Dendritic cell treated with granulocyte-macrophage colony-stimulating factor and Interleukin-4, amounts not matched to agents 40 ng/mL and 50 ng/mL, for 4 days (primary cell): ENCODE measurements around the gene LRCOL1.
A peak's percentile ranks its signal among the peaks of the same experiment; 100 is the strongest.
"Not testable (repeated sequence)": the region's sequence is repeated elsewhere in the genome, so short reads cannot be mapped to it uniquely, and the experiment has no call there.

ENCODE experiments used
- H3K27ac Mint-ChIP-seq: one replicate; pipeline ENCODE4 v1.8.0; 2022; ENCODE audit warnings: mild to moderate bottlenecking, mixed read lengths
- H3K27me3 Mint-ChIP-seq: one replicate; pipeline ENCODE4 v1.8.0; 2022; ENCODE audit warnings: mild to moderate bottlenecking, mixed read lengths
- H3K36me3 Mint-ChIP-seq: one replicate; pipeline ENCODE4 v1.8.0; 2022; ENCODE audit warnings: low read depth, mixed read lengths
- H3K4me1 Mint-ChIP-seq: one replicate; pipeline ENCODE4 v1.8.0; 2022; ENCODE audit warnings: low read depth, mixed read lengths
- H3K4me3 Mint-ChIP-seq: one replicate; pipeline ENCODE4 v1.8.0; 2022; ENCODE audit warnings: mild to moderate bottlenecking, moderate library complexity, mixed read lengths
- H3K9me3 Mint-ChIP-seq: one replicate; pipeline ENCODE4 v1.8.0; 2022; ENCODE audit warnings: mixed read lengths
- intact Hi-C: fragments of 100-400 bp; cut with micrococcal nuclease; formaldehyde crosslinking; loops from one replicate; pipeline ENCODE4 v1.15.0; 2022

The LRCOL1 gene

DNA sequence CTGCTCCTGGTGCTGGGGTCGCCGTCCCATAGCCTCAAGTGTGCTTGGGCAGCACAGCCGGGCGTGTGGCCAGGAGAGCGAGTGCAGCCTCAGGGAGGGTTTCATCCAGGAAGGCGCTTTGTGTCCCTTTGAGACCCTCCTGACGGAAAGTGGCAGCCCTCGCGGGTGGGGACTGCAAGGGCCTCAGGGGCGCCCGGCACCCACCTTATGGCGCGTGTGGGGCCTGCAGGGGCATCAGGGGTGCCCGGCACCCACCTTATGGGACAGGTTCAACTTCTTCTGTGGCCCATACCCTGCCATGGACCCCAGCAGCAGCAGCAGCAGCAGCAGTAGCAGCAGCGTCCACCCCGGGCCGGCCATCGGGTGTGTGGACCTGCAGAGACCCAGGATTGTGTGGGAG lies 4.5 kb downstream of the LRCOL1 start:
- intact Hi-C loops = no loop called here
- Mint-ChIP-seq H3K4me3 (no peak overlapping the region), H3K36me3 (no peaks in the 10 kb centered on the region), H3K27ac (no peak overlapping the region), H3K4me1 (peaks cover 12% of the 10 kb centered on the region), H3K27me3 (peaks cover 93% of the 10 kb centered on the region), H3K9me3 (no peaks in the 10 kb centered on the region)

DNA sequence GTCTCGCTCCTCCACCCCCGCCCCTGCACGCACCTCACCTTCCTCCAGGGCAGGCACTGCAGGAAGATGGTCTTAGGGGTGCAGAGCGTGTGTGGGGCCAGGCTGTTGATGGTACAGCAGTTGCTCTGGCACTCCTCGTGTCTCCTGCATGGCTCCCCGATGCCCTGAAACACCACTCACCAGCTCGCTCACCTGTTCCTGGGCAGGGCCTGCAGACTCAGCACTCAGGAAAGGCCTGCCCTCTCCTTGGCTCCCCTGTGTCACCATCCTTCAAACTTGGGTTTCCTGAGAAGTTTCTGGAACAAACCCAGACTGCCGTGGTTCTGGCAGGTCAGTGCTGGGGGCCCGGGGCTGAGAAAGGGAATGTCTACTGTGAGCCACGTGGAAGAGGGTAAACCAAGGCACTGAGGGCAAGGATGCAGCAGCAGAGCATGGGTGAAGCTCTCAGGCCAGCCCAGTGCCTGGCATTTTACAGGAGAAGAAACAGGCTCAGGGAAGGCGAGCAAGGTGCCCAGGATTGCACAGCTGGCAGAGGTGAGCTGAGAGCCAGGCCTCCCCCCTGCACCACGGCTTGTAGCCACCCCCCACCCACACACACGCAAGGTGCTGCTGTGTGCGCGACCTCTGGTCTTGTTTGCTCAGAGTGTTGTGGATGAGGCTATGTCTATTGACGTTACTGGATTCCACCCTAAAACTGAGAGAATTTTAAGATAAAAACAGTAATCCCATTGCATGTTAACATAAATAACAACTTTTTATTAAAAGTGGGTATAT lies 5.5 kb downstream of the LRCOL1 start:
- intact Hi-C loops = no loop called here
- Mint-ChIP-seq H3K4me3 (no peak overlapping the region), H3K4me1 (peaks cover 11% of the 10 kb centered on the region), H3K36me3 (no peaks in the 10 kb centered on the region), H3K27ac (no peak overlapping the region), H3K27me3 (peaks cover 93% of the 10 kb centered on the region), H3K9me3 (no peaks in the 10 kb centered on the region)

DNA sequence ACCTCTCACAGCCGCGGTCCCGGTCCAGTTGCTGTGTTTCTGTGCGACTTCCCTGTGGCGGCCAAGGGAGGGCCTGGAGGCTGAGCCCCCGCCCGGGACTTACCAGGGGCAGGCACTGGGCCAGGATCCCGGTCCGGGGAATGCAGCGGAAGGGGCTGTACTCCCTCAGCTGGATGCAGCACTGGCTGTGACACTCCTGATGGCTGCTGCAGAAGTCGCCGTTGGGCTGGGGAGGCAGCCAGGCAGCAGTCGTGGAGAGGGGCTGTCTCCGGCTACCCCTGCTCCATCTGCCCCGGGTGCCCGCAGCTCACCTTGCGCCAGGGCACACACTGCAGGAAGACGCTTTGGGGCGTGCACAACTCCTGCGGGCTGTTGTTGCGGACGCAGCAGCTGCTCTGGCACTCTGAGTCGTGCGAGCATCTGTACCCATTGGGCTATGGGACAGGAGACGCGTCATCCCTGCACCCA lies 6.2 kb downstream of the LRCOL1 start:
- Mint-ChIP-seq H3K27ac (no peak overlapping the region), H3K4me1 (peaks cover 11% of the 10 kb centered on the region), H3K27me3 (peaks cover 93% of the 10 kb centered on the region), H3K4me3 (no peak overlapping the region), H3K36me3 (no peaks in the 10 kb centered on the region), H3K9me3 (no peaks in the 10 kb centered on the region)
- intact Hi-C loops = no loop called here

DNA sequence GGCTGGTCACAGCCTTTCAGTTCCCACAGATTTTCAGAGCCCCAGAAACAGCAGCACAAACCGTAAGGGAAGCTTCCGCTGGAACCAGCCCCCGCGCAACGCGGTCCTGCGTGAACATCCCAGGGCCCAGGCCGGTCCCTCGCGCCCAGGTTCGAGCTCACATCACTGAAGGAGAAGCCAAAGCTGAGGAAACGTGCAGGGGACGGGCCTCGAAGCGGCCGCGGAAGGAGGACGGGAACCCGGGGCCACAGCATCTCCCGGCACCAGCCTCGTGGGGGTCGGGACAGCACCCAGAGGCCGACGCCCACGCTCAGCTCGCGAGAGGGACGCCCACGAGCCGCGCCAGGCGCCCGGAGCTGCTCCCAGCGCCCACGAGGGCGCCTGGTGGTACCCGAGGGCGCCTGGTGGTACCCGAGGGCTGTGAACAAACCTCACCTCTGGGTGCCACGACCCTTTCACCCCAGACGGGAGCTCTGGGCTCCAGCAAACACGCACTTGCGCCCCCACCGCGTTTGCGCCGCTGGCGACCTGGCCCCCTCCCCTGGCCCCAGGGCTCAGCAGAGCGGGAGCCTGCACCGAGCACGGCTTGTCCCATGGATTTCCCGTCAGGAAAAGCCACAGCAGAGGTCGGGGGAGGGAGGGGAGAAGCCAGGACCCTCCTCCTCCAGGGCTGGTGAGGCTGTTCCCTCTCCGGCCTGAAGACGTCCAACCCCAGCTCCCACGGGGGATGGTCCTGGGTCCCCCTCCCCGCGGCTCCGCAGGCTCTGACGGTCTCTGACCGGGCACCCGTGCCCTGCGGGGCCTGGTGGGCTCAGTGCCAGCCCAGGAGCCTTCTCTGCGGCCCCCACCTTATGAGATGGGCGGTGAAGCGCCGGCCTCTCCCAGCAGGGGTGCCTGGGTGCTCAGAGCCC lies 6.9 kb downstream of the LRCOL1 start:
- Mint-ChIP-seq H3K4me1 (peaks cover 16% of the 10 kb centered on the region), H3K27me3 (peaks cover 93% of the 10 kb centered on the region), H3K9me3 (no peaks in the 10 kb centered on the region), H3K36me3 (no peaks in the 10 kb centered on the region), H3K27ac (no peak overlapping the region), H3K4me3 (no peak overlapping the region)
- intact Hi-C loops = no loop called here

DNA sequence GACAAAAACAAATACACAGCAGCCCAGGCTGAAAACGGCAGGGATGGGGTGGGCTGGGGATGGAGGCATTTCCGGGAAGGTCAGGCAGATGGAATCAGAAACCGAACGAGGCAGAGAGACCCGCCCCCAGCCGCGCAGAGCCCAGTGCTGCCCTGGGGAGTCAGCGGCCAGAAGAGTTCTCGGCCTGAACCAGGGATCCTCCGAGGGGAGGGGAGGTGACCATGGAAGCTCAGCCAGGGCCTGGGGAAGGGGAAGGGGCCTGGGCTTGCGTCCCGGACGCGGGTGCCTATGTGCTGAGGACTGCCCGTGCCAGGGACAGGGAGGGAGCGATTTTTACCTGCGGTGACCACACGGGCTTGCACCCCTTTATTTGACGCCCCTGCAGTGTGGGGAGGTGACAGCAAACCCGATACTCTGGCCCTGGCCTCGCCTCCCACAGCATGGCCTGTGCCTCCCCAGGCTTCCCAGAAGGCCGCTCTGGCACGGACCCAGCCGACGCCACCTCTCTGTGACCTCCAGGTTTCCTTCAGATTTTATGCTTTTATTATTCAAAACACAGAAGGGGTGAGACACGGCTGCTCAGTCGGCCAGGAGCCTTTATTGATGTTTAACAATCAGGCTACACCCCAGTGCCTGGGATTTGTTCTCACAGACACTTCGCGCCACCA lies 7.7 kb downstream of the LRCOL1 start:
- Mint-ChIP-seq H3K4me1 (peaks cover 20% of the 10 kb centered on the region), H3K27me3 (peaks cover 87% of the 10 kb centered on the region), H3K27ac (no peak overlapping the region), H3K36me3 (no peaks in the 10 kb centered on the region), H3K4me3 (no peak overlapping the region), H3K9me3 (no peaks in the 10 kb centered on the region)
- intact Hi-C loops = no loop called here

DNA sequence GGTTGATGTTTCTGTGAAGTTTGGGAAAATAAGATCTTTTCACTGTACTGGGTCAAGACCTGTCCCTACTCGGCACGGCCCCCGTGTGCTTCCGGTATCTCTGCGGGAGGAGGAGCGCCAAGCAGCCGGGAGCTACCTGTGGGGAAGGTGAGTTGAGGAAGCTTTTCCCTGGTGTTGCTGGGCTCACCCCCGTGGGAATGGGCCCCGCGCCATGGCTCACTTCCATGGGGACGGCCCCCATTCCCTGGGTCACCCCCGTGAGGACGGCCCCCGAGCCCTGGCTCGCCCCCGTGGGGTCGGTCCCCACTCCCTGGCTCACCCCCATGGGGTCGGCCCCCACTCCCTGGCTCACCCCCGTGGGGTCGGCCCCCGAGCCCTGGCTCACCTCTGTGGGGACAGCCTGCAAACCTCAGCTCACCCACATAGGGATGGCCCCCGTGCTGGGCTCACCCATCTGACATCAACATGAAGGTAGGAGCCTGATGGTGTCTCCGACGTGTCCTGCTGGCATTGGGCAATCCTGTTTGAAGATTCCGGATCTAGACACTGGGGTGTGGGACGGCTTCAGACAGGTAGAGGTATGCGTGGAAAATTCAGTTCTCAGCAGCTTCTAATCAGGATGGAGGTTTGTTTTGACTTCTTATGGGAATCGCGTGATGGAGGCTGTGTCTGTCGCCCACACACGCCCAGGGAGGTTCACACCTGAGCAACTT lies 9.1 kb downstream of the LRCOL1 start:
- Mint-ChIP-seq H3K27ac (peak overlapping the region; percentile 17), H3K9me3 (no peaks in the 10 kb centered on the region), H3K27me3 (peaks cover 84% of the 10 kb centered on the region), H3K36me3 (no peaks in the 10 kb centered on the region), H3K4me1 (peaks cover 26% of the 10 kb centered on the region), H3K4me3 (peak overlapping the region; percentile 72)
- intact Hi-C loops = loop anchor here (2.0 kb wide), 1 partner anchor 13 kb away; no protein-coding TSS in a partner anchor

DNA sequence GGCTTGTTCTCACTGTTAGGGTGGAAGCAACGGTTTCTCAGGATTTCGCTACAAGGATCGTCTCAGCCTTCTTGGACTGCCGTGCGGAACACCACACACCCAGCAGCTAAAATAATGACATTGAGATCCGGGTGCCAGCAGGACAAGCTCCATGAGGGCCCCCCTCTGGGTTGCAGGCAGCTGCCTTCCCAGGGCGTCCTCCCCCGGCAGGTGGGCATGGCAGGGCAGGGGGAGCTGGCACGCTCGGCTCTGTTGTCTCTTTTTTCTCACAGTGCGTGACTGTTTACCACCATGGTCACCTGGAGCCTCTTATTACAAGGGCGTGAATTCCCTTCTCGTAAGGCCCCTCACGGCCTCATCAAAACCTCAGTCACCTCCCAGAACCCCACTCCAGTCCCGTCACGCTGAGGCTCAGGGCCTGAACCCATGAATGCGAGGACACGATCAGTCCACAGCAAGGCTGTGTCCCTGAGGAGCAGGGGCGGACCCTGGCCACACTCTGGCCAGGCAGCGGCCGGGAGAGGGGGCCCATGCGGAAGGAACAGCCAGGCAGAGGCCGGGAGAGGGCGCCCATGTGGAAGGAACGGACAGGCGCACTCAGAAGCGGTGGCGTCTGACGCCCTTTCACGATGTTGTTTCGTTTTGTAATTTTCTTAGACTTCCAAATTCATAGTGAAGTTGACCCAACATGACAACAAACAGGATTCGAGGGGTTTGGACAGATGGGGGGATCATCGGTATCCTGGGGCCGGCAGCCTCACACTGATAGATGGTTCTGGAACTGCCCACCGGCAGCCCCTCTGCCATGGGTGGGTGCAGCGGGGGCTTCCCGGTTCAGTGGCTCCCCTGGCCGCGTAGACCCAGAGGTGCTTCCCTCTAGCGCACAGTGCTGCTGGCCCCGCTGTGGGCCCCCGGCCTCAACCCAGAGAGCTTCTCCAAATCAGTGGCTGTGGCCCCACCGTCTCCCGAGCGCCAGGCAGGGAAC lies 10.0 kb downstream of the LRCOL1 start:
- no peaks in the 10 kb centered on the region for H3K9me3 Mint-ChIP-seq
- H3K4me1 Mint-ChIP-seq = peaks cover 26% of the 10 kb centered on the region
- H3K27me3 Mint-ChIP-seq = peaks cover 85% of the 10 kb centered on the region
- intact Hi-C loops = loop anchor here (2.0 kb wide), 1 partner anchor 14 kb away; no protein-coding TSS in a partner anchor
- peak overlapping the region; percentile 72 for H3K4me3 Mint-ChIP-seq
- no peaks in the 10 kb centered on the region for H3K36me3 Mint-ChIP-seq
- H3K27ac Mint-ChIP-seq = peak overlapping the region; percentile 17

DNA sequence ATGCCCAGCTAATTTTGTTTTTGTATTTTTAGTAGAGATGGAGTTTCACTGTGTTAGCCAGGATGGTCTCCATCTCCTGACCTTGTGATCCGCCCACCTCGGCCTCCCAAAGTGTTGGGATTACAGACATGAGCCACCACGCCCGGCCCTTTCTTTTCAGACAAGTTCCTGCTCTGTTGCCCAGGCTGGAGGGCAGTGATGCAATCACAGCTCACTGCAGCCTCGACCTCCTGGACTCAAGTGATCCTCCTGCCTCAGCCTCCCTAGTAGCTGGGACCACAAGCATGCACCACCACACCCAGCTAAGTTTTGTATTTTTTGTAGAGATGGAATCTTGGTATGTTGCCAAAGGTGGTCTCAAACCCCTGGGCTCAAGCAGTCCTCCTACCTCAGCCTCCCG lies 10.9 kb downstream of the LRCOL1 start:
- H3K4me1 Mint-ChIP-seq = peaks cover 26% of the 10 kb centered on the region
- H3K4me3 Mint-ChIP-seq, H3K9me3 Mint-ChIP-seq, H3K36me3 Mint-ChIP-seq, intact Hi-C loops, H3K27ac Mint-ChIP-seq: not testable (repeated sequence)
- peaks cover 79% of the 10 kb centered on the region for H3K27me3 Mint-ChIP-seq

DNA sequence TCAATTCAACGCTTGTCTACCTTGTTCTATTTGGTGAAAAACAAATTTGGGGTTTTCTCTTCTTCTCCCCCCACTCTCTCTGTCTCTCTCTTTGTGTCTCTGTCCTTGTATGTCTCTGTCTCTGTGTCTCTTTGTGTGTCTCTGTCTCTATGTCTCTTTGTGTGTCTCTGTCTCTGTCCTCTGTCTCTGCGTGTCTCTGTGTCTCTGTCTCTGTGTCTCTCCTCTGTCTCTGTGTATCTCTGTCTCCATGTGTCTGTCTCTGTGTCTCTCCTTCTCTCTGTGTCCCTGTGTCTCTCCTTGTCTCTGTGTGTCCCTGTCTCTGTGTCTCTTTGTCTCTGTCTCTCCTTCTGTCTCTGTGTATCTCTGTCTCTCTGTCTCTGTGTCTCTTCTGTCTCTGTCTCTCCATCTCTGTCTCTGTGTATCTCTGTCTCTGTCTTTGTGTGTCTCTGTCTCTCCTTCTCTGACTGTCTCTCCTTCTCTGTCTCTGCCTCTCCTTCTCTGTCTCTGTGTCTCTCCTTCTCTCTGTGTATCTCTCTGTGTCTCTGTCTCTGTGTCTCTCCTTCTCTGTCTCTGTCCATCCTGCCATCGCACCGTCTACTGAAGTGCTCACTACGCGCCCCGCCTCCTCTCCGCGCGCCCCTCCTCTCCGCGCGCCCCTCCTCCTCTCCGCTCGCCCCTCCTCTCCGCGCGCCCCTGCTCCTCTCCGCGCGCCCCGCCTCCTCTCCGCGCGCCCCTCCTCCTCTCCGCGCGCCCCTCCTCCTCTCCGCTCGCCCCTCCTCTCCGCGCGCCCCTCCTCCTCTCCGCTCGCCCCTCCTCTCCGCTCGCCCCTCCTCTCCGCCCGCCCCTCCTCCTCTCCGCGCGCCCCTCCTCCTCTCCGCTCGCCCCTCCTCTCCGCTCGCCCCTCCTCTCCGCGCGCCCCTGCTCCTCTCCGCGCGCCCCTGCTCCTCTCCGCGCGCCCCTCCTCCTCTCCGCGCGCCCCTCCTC lies 12.8 kb downstream of the LRCOL1 start:
- Mint-ChIP-seq H3K36me3 (no peaks in the 10 kb centered on the region), H3K9me3 (no peaks in the 10 kb centered on the region), H3K27me3 (peaks cover 76% of the 10 kb centered on the region), H3K4me3 (peak overlapping the region; percentile 61), H3K4me1 (peaks cover 34% of the 10 kb centered on the region), H3K27ac (no peak overlapping the region)
- intact Hi-C loops = no loop called here

DNA sequence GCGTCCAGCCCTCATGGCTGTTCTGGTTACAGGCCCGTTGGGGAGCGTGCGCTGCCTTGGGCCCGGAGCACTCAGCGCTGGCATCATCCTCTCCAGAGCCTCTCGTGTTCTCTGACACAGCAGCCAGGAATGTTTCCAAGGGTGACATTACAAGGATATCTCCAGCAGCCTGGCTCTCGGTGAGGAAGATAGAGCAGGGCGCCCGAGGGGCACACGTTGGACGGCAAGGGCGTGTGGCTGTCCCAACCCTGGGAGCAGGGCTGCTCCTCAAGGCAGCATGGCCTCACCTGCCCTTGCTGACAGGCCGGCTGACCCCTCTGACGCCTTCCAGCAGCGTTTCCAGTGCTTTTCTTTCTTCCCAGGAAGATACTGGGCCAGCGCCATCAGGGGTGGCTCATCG lies 14.4 kb downstream of the LRCOL1 start:
- Mint-ChIP-seq H3K36me3 (no peaks in the 10 kb centered on the region), H3K9me3 (no peaks in the 10 kb centered on the region), H3K27me3 (peaks cover 77% of the 10 kb centered on the region), H3K4me3 (no peak overlapping the region), H3K27ac (no peak overlapping the region), H3K4me1 (peaks cover 32% of the 10 kb centered on the region)
- intact Hi-C loops = no loop called here

DNA sequence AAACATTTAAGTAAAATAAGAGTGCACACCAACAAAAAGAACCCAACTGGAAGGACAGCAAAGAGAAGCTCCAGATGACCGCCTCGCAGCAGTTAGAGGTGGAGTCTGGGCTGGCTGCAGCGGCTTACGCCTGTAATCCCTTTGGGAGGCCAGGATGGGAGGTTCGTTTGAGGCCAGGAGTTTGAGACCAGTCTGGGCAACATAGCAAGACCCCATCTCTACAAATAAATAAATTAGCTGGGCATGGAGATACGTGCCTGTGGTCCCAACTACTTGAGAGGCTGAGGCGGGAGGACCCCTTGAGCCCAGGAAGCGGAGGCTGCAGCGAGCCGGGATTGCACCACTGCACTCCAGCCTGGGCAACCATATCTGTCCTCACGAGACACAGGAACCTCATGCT lies 15.2 kb downstream of the LRCOL1 start:
- intact Hi-C loops = no loop called here
- no peak overlapping the region for H3K4me3 Mint-ChIP-seq
- H3K36me3 Mint-ChIP-seq = no peaks in the 10 kb centered on the region
- H3K27ac Mint-ChIP-seq = no peak overlapping the region
- H3K4me1 Mint-ChIP-seq = peaks cover 24% of the 10 kb centered on the region
- no peaks in the 10 kb centered on the region for H3K9me3 Mint-ChIP-seq
- H3K27me3 Mint-ChIP-seq = peaks cover 70% of the 10 kb centered on the region

DNA sequence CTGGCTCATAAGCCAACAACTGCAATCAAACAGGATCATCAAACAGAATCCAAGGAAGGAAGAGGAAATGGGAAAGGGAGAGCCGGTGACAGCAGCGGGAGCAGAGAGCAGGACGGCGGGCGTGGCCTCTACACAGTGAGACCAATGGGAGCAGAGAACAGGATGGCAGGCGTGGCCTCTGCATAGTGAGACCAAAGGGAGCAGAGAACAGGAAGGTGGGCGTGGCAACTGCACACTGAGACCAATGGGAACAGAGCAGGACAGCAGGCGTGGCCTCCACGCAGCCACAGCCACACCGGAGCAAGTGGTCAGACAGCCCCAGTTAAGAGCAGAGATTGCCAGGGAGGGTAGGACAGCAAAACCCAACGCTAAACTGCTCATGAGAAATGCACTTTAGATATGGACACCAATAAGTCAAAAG lies 16.4 kb downstream of the LRCOL1 start:
- Mint-ChIP-seq H3K4me3 (no peak overlapping the region), H3K9me3 (no peaks in the 10 kb centered on the region), H3K27me3 (peaks cover 67% of the 10 kb centered on the region), H3K4me1 (peaks cover 23% of the 10 kb centered on the region), H3K36me3 (no peaks in the 10 kb centered on the region), H3K27ac (no peak overlapping the region)
- intact Hi-C loops = no loop called here
